HAP-1 (cell line): ENCODE measurements around the gene ST14.
"Not testable (repeated sequence)": the region's sequence is repeated elsewhere in the genome, so short reads cannot be mapped to it uniquely, and the experiment has no call there.

ENCODE experiments used
- DNase-seq, 2 experiments: peaks; one replicate each; pipeline ENCODE4 v3.0.0-alpha.2; 2016 to 2020; ENCODE audit warnings: low spot score in 2 of 2
- H3K27me3 ChIP-seq: fragments of 250-450 bp; sonication (Bioruptor Pico); 2 replicates; pipeline ENCODE4 v1.5.1; 2020; ENCODE audit warnings: low read depth, mild to moderate bottlenecking, moderate library complexity
- H3K36me3 ChIP-seq: fragments of 250-450 bp; sonication (Bioruptor Pico); replicated peaks from 2 replicates; pipeline ENCODE4 v1.5.1; 2020; ENCODE audit warnings: mild to moderate bottlenecking
- H3K4me1 ChIP-seq: fragments of 250-450 bp; sonication (Bioruptor Pico); 2 replicates; pipeline ENCODE4 v1.5.1; 2020; ENCODE audit warnings: mild to moderate bottlenecking
- H3K4me3 ChIP-seq: fragments of 250-450 bp; sonication (Bioruptor Pico); 2 replicates; pipeline ENCODE4 v1.5.1; 2020; ENCODE audit warnings: mild to moderate bottlenecking, moderate library complexity
- H3K9me3 ChIP-seq: fragments of 250-450 bp; sonication (Bioruptor Pico); 2 replicates; pipeline ENCODE4 v1.5.1; 2020; ENCODE audit warnings: mild to moderate bottlenecking, moderate library complexity
- in situ Hi-C: fragments of 300-500 bp; cut with MboI; formaldehyde crosslinking; loops from 3 replicates; pipeline ENCODE4 v1.14.3; 2020; ENCODE audit warnings: low sequenced_read_pairs, inconsistent platforms, mixed read lengths

ST14 gene

DNA sequence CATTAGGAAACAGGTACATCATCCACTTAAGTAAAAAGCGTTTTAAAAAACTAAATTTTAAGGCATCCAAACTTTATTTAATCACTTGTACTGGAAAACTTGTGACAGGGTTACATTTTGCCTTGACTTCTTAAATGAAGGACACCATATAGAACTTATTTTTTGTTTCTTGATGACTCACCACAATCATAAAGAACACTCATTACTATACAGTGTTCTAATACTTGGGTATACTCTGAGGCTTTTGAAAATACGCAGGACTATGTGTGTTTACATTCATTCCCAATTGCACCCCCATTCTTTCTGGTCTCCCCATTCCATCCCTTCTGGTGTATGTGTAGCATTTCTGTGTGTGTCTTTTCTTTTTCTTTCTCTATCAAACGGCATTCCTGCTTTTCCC lies 85.3 kb downstream of the ST14 start:
- H3K27me3 ChIP-seq, result no peaks in the 10 kb centered on the region
- no peaks in the 10 kb centered on the region for H3K4me1 ChIP-seq
- no peak overlapping the region for H3K4me3 ChIP-seq
- no peaks in the 10 kb centered on the region for H3K36me3 ChIP-seq
- H3K9me3 ChIP-seq, result no peaks in the 10 kb centered on the region
- in situ Hi-C loops, result no loop called here
- DNase-seq, result no peak

DNA sequence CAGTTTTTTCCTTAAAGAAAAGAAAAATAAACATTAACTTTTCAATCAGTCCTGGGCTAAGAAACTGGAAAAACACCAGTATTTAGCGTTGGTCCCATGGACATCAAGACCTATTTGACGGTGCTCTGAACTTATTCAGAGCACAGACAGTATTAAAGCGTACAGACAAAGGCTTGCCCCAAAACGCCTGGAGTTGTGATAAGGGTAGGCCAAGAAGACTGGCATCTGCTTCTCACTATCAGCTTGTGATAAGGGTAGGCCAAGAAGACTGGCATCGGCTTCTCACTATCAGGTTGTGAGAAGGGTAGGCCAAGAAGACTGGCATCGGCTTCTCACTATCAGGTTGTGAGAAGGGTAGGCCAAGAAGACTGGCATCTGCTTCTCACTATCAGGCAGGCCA lies 85.8 kb downstream of the ST14 start:
- H3K36me3 ChIP-seq, in situ Hi-C loops, H3K9me3 ChIP-seq, H3K4me3 ChIP-seq, DNase-seq, H3K27me3 ChIP-seq, H3K4me1 ChIP-seq: not testable (repeated sequence)

DNA sequence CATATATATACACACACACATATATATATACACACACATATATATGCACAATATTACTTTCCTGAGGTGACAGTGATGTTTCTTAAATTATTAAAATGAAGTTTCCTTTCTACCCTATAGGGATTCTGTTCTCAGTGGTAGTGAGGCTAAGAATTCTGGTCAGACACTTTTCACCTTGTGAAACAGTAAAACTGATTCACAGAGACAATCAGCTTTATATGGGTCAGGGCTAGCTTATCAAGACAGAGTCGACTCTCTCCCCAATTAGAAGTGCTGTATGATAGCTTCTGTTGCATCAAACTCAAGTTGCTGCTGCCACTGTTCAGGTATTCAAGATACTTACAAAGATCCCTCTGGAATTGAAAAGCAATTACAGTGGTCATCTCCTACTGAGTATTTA lies 86.7 kb downstream of the ST14 start:
- H3K4me3 ChIP-seq, result no peak overlapping the region
- no peaks in the 10 kb centered on the region for H3K27me3 ChIP-seq
- H3K9me3 ChIP-seq, result no peaks in the 10 kb centered on the region
- no peaks in the 10 kb centered on the region for H3K36me3 ChIP-seq
- in situ Hi-C loops, result no loop called here
- H3K4me1 ChIP-seq, result no peaks in the 10 kb centered on the region
- DNase-seq, result no peak

DNA sequence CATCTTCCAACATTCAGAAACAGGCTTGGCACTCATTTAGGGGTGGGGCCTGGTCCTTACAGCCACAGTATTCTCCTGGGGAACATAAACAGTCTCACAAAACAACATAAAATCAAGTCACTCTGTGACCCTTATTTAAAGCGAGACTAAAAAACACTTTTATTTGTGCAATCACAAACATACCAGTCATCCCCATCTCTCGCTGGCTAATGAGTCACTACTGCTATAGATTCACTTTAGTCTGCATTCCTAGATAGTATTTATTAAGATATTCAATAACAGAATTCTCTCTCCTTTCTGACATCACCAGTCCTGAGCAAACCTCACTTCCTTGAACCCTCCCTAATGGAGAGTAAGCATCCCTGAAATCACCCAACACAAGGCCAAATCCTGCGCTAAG lies 87.2 kb downstream of the ST14 start:
- Histone ChIP-seq H3K27me3 (no peaks in the 10 kb centered on the region), H3K36me3 (no peaks in the 10 kb centered on the region), H3K9me3 (no peaks in the 10 kb centered on the region), H3K4me1 (no peaks in the 10 kb centered on the region), H3K4me3 (no peak overlapping the region)
- in situ Hi-C loops, result no loop called here
- no peak for DNase-seq

DNA sequence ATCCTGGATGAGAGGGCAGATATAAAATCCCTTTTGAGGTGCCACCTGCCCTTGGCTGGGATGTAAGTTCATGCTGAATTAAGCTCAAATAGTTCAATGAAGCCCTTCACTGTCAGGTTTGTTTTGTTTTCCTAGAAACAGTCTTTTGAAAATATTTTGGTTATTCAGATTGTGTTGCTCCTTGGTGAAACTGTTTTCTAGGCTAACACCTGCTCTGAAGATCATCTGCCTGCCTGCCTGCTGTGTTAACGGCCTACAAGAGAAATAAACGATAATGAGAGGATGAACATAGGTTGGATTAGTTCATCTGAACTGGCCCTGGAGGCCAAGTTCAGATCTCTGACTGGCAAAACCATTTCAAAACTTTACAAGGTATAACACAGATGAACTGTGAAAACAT lies 87.7 kb downstream of the ST14 start:
- Histone ChIP-seq H3K27me3 (no peaks in the 10 kb centered on the region), H3K36me3 (no peaks in the 10 kb centered on the region), H3K9me3 (no peaks in the 10 kb centered on the region; the same call in 1 of the 2 replicates), H3K4me1 (no peaks in the 10 kb centered on the region), H3K4me3 (no peak overlapping the region)
- in situ Hi-C loops, result no loop called here
- DNase-seq, result no peak

DNA sequence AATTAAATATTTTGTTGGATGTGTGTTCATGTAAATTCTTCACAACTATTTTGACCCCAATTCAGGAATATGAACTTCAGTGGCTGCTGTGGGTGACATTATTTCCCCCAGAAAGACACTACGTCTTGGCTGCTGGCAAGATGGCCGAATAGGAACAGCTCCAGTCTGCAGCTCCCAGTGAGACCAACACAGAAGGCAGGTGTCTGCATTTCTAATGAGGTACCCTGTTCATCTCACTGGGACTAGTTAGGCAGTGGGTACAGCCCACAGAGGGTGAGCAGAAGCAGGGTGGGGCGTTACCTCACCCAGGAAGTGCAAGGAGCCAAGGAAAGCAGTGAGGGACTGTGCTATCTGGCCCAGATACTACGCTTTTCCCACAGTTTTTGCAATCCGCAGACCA lies 89.8 kb downstream of the ST14 start:
- Histone ChIP-seq H3K27me3 (no peaks in the 10 kb centered on the region), H3K36me3 (no peaks in the 10 kb centered on the region), H3K4me3 (no peak overlapping the region), H3K4me1 (no peaks in the 10 kb centered on the region), H3K9me3 (no peaks in the 10 kb centered on the region; the same call in 1 of the 2 replicates)
- in situ Hi-C loops, result no loop called here
- no peak for DNase-seq

DNA sequence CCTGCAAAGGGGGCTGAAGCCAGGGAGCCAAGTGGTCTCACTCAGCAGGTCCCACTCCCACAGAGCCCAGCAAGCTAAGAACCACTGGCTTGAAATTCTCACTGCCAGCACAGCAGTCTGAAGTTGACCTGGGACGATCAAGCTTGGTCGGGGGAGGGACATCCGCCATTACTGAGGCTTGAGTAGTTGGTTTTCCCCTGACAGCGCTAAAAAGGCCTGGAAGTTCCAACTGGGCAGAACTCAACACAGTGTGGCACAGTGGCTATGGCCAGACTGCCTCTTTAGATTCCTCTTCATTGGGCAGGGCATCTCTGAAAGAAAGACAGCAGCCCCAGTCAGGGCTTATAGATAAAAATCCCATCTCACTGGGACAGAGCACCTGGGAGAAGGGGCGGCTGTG lies 90.3 kb downstream of the ST14 start:
- in situ Hi-C loops, H3K4me3 ChIP-seq, H3K4me1 ChIP-seq, DNase-seq, H3K36me3 ChIP-seq, H3K9me3 ChIP-seq, H3K27me3 ChIP-seq: not testable (repeated sequence)

DNA sequence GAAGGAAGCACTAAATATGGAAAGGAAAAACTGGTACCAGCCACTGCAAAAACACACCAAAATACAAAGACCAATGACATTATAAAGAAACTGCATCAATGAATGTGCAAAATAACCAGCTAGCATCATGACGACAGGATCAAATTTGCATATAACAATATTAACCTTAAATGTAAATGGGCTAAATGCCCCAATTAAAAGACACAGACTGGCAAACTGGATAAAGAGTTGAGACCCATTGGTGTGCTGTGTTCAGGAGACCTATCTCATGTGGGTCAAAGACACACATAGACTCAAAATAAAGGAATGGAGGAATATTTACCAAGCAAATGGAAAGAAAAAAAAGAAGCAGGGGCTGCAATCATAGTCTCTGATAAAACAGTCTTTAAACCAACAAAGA lies 92.2 kb downstream of the ST14 start:
- H3K27me3 ChIP-seq, H3K4me3 ChIP-seq, in situ Hi-C loops, H3K4me1 ChIP-seq, H3K9me3 ChIP-seq, H3K36me3 ChIP-seq, DNase-seq: not testable (repeated sequence)
